COLO829 (cell line): ENCODE measurements around the gene MUCL3.
A peak's percentile ranks its signal among the peaks of the same experiment; 100 is the strongest.
"Not testable (repeated sequence)": the region's sequence is repeated elsewhere in the genome, so short reads cannot be mapped to it uniquely, and the experiment has no call there.

ENCODE experiments used
- DNase-seq: peaks from one replicate; pipeline ENCODE4 v3.0.0; 2012; ENCODE audit warnings: low spot score

The MUCL3 gene

DNA sequence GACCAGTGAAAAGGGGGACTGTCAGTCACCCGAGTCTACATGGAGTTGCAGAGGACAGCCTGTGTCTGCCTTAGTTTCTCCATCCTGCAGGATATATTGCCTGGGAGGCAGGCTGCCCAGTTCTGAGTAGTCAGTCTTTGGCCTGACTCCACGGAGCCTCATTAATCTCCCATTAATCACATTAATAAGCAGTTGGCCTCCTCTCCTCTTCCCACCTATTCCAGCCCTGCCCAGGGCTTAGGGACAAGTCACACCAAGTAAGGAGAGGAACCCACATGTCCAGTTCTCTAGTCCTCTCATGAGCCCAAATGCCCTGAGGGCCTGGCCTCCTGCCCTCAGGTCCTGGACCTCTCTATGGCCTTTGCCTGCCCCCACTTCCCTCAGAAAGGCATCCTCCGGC lies 1.3 kb upstream of the MUCL3 start:
- DNase-seq, result no peak

DNA sequence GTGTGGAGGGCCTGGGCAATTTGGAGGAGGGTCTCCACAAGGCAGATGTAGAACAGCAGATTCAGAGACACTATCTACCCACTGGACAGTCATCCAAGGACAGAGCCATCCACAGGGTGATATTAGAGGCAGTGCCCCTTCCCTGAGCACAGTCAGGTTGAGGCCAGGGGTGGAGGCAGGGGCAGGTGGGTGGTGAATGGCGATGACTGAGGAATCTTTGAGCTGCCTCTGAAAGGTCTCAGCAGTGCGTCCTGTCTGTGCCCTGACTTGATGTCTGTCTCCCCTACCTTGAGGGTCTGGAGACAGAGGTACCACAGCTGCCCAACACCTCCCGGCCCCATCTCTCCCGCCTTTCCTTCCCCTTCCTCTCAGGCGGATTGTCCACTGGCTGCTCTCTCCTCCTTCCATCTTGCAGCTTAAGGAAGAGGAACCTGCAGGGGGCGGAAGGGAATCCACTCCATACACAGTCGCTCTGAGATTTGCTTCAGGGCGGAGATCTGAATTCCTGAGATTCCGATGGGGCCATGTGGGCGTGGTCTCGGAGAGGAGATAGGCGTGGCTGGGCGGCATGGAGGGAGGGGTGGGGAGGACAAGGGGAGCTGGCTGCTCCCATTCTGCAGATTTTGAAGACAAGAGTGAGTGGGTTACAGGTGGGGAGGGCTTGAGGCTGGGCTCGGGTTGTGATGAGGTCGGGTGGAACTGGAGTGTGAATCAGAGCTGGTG lies 1.7 kb downstream of the MUCL3 start:
- peak; percentile 94 for DNase-seq

DNA sequence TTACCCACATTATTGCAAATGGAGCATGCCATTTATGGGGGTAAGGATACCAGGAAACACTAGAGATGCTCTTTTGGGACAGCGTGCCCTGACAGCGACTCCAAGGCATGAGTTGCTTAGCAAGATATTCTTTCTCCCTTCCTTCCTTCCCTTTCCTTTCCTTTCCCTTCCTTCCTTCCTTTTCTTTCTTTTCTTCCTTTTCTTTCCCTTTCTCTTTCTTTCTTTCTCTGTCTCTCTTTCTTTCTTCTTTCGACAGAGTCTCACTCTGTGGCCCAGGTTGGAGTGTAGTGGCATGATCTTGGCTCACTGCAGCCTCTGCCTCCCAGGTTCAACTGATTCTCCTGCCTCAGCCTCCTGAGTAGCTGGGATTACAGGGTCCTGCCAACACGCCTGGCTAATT lies 3.3 kb downstream of the MUCL3 start:
- no peak for DNase-seq

DNA sequence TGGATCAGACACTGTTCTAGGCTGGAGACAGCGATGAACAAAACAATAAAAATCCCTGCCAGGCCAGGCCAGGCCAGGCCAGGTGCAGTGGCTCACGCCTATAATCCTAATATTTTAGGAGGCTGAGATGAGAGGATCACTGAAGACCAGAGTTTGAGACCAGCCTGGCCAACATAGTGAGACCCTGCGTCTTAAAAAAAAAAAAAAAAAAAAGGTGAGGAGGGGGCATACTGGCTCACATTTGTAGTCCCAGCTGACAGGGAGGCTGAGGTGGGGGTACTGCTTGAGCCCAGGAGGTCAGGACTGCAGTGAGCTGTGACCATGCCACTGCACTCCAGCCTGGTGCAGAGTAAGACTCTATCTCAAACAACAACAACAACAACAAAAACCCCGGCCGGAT lies 4.5 kb downstream of the MUCL3 start:
- DNase-seq, result no peak

DNA sequence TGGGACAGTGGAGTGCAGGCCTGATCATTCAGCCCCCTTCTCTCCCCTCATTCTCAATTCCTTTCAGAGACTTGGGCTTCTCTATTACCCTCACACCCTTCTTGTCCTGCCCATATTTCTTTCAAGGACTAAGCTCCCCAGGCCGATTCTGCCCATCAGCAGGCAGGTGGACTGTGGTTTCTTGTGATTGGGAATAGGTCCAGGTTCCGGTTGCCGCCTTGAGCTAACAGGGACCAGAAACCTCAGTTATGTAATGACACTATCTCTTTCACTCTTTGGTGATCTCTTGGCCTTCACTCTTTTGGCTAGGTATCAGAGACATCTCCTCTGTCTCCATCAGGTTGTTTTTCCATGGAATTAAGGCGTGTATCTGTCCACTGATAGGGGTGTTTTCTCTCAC lies 6.5 kb downstream of the MUCL3 start:
- DNase-seq, result no peak

DNA sequence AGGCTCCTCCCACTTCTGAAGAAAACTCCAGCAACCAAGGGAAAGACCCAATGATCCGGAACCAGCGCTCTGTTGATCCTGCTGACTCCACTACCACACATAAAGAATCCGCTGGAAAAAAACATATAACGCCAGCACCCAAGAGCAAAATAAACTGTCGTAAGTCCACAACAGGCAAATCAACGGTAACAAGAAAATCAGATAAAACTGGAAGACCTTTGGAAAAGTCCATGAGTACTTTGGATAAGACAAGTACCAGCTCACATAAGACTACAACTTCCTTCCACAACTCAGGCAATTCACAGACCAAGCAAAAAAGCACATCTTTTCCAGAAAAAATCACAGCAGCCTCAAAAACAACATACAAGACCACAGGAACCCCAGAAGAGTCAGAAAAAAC lies 8.0 kb downstream of the MUCL3 start:
- no peak for DNase-seq

DNA sequence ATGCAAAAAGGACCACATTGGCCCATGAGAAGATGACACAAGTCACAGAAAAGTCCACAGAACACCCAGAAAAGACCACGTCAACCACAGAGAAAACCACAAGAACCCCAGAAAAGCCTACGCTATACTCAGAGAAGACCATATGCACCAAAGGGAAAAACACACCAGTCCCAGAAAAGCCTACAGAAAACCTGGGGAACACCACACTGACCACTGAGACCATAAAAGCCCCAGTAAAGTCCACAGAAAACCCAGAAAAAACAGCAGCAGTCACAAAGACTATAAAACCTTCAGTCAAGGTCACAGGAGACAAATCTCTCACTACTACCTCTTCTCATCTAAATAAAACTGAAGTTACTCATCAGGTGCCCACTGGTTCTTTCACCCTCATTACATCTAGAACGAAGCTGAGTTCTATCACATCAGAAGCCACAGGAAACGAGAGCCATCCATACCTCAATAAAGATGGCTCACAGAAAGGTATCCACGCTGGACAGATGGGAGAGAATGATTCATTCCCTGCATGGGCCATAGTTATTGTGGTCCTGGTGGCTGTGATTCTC lies 11.2 kb downstream of the MUCL3 start:
- no peak for DNase-seq

DNA sequence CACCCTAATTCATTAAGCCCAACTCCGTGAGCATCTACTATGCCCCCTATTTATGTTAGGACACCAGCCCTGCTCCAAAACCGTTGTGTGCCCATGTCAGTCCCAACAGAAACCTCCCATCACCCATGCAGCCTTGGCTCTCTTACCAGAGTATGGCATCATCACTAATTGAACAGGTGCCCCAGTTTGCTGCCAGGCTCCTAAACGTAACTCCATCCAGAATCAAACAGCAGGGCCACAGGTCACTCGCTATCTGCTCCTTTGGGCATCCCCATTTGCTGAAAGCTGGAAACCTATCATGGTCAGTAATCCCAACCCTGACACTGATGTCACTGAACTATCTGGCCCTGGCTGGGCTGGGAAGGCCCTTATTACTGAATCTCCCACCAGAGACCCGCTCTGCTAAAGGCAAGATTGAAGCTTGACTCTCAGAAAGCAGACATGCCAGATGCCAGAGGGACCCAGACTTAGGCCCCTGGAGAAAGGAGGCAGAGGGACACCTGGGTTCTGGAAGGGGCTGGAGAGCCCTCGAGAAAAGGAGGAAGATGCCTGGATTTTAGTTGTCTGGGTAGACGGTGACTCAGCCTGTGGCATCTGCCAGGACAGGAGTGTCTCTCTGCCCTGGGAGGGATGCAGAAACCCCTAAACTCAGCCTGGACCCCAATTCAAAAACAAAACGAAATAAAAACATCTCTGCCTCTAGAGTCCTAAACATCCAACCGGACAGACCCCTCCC lies 14.0 kb downstream of the MUCL3 start:
- no peak for DNase-seq

DNA sequence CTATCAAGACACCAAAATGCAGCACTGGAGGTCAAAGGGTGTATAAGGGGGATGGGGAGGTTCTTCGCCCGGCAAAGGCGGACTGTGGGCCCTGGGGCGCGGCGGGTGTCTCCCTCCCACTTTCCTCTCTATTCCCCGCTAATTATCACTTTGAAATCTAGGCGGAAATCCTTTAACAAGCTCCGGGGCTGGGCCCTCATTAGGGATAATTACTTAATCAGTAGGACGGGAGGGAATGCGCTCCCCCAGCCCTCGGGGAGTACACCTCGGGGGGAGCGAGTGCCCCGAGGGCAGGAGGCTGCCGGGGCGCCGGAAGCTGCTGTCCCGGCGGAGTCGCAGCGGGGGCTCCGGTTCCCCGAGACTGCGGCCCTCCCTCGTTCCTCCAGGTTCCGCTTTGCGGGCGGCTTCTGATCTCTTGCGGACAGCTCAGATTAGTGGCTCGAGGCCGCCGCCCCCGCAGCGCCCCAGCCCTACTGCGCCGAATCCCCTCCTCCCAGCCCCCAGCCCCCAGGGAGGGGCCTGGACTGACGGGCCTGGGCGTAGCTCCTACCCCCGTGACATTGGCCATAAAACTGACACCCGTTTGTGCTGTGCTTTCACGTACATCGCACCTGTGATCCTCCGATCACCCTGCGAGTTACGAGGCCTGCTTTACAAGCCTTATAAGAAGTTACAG lies 14.7 kb downstream of the MUCL3 start:
- no peak for DNase-seq

DNA sequence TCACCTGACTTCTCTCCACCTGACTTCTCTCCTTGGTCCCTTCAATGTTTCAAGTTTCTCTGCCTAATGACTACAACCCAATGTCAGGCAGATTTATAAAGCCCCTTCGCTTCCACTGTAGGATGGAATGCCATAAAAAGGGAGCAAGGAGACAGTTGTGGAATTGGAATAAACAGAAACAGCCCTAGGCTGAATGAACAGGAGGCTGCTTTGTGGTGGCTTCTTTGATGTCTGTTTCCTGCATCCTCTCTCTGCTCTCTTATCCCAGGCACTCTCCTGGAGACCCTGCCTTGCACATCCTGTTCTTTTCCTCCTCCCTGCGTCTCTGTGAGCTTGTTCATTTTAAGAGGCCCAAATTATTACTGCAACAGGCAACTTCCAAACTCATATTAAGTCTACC lies 16.9 kb downstream of the MUCL3 start:
- peak; percentile 55 for DNase-seq

DNA sequence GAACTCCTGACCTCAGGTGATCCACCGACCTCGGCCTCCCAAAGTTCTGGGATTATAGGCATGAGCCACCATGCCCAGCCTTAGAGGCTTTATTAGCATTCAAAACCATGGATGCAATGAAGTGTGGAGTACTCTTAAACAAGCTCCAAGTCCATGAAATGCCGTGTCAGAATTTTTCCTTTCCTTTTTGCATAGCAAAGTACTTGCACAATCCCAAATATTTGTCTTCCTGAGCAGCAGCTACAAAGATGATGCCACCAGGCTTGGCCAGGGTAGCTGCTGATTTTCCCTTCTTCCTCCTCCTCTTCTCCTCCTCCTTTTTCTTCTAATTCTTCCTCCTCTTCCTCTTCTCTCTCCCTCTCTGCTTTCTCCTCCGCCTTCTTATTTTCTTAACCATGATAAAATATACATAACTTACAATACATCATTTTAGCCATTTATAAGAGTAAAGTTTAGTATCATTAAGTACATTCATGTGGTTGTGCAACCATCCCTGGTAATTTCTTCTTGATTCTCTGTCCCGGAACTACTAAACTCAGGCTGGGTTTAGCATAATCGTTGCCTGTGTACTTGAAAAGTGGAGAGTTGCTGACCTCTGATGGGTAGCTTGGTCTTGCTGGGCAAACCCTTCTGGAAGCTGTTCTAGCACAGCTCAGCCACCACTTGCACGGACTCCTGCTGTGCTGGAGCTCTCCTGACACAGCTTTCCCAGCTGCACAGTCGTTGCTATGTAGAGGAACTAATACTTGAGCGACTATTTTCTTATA lies 20.3 kb downstream of the MUCL3 start:
- DNase-seq, result no peak

DNA sequence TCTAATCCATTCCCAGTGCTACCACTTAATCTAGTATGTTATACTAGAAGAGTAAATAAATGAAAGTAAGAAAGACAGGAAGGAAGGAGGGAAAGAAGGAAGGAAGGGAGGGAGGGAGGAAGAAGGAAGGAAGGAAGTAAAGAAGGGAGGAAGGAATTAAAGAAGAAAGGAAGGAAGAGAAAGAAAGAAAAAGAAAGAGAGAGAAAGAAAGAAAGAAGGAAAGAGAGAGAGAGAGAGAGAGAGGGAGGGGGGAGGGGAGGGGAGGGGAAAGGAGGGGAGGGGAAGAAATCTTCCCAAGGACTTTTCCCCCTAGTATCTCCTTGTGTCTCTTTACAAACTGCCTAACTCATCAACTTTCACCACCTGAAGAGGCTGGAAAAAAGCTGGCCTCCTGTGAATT lies 21.9 kb downstream of the MUCL3 start:
- no peak for DNase-seq

DNA sequence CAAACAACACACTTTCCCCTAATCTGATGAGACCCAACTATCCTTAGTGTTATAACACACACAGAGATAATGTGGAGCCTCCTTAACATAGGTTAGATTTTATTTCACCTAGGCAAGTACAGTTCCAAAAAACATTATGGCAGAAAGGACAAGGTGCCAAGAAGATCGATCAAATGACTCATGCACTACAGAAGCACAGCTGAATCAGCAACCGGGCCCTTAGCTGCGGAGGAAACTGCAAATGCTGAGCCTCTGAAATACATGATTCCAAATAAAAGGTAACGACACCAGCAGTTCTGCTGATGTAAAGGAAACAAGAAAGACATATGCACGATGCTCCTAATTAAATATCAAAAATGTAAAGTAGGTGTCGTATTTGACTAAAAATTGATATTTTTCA lies 22.9 kb downstream of the MUCL3 start:
- no peak for DNase-seq

DNA sequence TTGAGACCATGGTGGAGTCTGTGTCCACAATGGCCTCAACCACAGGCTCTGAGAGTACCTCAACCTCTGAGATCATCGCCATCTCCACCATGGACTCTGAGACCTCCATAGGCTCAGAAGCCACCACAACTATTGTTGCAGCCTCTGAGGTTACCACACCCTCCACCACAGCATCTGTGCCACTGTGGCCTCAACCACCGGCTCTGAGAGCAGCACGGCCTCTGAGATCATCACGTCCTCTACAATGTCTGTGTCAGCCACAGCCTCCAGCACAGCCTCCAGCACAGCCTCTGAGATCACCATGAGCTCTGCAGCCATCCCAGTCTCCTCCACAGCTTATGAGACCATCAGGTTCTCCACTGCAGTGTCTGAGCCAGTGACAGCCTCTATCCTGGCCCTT lies 23.3 kb downstream of the MUCL3 start:
- DNase-seq, result no peak

DNA sequence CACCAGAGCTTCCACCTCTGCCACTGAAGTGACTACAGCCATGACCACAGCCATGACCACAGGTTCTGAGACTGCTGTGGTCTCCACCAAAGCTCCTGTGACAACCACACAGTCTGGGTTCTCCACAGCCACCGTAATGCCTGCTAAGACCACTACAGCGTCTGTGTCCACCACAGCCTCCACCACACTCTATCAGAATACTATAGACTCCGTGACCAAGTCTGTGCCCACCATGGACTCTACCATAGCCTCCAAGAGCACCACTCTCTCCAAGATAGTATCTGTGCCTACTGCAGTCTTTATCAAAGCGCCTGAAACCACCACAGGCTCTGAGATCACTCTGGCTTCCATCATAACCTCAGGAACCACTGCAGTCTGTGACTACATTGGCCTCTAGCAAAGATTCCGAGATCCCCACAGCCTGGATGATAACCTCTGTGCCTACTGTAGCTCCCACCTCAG lies 24.4 kb downstream of the MUCL3 start:
- DNase-seq, result no peak

DNA sequence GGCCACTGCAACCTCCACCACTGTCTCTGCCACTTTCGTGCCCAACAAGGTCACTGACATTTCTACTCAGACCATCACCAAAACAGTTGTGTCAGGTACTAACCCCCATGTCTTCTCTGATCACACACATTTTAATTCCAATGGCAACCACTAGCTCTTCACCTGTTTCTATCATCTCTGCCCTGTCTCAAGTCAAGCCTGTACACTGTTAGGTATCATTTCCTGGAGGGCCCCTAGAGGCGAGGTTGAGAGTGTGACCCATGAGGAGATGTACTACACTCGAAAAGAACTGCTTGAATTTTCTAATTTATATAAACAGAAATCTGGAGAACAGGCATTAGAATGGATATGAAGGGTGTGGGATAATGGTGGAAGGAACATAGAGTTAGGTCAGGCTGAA lies 25.4 kb downstream of the MUCL3 start:
- no peak for DNase-seq

DNA sequence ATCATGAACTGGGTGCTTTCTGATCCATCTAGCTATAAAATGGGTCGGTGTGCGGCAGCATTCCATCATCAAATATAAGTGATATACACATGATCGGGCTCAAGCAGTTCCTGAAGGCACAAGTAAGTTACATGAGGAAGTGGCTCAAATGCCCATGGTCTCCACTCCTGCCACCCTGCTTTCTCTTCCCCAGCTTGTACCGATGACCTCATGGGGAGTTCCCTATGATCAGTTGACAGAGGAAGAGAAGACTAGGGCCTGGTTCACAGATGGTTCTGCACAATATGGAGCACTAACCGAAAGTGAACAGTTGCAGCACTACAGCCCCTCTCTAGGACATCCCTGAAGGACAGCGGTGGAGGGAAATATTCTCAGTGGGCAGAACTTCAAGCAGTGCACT lies 28.4 kb downstream of the MUCL3 start:
- DNase-seq, result not testable (repeated sequence)

DNA sequence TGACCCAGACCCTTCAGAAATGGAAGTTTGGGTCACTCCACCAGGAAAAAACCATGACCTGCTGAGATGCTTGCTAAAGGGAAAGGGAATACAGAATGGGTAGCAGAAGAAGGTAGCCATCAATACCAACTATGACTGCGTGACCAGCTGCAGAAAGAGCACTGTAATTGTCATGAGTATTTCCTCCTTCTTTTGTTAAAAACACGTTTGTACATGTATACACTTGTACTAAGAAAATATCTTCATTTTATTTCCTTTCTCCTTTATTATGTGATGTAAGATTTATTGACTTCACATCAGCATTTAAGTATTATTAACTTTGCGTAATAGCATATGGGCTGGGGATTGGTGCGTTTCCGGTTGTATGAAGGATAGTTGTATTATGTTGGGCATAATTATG lies 30.2 kb downstream of the MUCL3 start:
- DNase-seq, result no peak

DNA sequence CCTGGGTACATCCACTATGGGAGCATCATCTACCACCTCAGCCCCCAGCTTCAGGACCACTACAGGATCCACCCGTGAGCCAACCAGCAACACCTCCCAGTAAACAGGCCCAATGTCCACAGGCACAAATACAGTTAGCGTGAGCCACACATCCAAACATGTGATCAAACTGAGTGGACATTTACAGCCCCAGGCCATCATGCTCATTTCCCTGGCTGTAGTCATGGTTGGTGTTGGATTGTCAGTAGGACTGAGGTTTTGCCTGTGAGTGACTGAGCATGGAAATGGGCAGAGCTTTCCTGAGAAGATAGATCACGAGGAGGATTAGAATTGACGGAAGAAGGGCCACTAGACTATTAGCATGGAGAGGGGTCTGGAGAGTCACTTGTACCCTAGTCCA lies 32.0 kb downstream of the MUCL3 start:
- no peak for DNase-seq

DNA sequence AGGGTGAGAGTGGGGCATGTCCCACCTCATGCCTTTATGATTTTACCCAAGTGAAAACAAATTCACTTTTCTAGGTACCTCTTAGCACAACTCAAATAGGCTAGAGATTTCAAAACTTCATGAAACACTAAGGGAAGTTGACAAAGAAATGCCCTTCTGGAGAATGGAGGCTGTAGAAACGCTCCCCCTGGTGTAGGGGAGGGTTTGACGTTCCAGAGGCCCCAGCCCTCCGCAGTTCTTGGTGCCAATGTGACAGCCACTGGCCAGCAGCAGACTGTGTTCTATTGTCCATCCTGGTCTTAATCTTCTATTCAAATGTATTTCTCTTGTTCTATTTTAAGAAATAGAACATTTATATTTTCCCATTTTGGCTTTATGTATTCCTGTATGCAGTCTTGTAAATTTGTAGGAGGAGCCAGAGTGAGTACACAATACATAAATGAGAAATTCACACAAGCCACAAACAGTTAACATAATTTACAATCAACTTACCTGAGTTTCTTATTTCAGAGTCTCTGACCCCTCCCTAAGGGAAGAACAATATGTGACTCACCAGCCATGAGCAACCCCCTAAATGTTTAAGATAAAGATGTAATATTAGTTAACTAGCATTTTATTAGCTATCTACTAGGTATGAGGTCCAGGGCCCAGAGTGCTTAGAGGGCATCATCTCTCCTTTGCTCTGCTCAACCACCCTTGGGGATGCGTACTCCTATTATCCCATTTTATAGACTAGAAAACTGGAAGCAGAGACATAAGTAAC lies 33.9 kb downstream of the MUCL3 start:
- DNase-seq, result no peak

DNA sequence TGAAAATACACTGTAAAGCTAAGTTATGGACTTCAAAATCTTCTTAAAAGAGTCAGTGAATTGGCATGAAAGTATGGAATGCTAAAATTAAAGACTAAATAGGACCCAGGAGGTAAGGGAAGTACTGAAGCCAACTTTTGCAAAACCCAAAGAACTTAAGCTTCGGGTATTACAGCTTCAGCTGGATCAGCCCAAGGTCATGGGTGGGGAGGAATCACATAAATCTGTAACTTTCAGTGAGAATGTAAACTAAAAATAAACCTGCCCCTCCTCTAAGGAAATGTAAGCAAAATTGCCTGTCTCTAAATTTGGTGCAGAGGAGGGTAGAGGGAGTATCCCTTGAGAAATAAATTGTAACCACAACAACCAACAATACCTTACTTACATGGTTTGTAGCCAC lies 38.4 kb downstream of the MUCL3 start:
- DNase-seq, result no peak
